ENCODE results near the gene HMG20A. TPM values are rescaled to one million over a fixed set of nuclear protein-coding genes. Genes with fewer than 3 reads are reported as not detected.

The HMG20A gene
- total RNA-seq (2022; extraction: Qiagen RNA extraction), result 24.0 to 30.6 TPM (median 28.6 TPM) in 5 replicates

GRCh38 chr15:77420610-77421369 lies at the start of gene HMG20A:
Gene HMG20A, plus strand, starts transcription at chr15:77420888. Its CDS starts 37,520 bp downstream, at chr15:77458408.

DNA sequence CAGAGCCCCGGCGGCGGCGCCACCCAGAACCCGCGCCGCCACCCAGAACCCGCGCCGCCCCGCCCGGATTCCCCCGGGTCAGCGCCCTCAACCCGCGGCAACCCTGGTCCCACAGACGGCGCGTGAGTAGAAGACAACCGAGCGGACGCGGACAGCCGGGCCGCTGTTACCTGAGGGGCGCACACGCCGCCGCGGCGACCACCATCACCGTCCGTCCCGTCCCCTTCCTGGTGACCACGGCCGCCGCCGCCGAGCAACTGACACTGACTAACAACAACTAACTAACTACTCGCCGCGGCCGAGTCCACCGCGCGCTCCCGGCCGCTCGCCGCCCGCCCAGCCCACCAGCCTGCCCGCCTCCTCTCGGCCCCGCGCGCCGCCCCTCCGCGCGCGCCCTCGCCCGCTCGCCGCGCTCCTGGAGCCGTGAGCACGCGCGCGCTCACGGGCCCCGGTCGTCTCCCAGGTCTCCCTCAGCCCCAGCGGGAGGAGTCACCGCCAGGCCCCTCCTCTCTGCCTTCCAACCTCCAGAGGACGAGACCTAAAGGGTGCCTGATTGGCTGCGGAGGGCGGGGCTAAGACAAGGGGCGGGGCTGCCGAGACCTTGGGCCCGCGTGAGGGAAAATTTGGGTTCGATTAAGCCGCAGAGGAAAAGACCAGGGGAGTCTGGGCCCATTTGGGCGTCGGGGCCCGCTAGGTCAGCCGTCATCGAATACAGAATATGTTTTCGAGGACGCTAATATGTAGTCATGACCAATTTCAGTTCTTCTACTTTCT lies 665 bp upstream of the HMG20A start, which contains the start of gene PEAK1:
TSS of gene PEAK1 (minus strand) at position 269 of the 774 bp plus-strand sequence. CDS start 238,178 bp downstream, outside the sequence.

Other genes with a start within 250 kb of the HMG20A start
- gene PEAK1, start 784 bp upstream of the HMG20A start, total RNA-seq (2022; extraction: Qiagen RNA extraction), result 6.0 to 10.4 TPM (median 9.2 TPM) in 5 replicates
- gene LINGO1, start 212.0 kb downstream of the HMG20A start, total RNA-seq (2022; extraction: Qiagen RNA extraction), result 8.5 to 13.7 TPM (median 9.8 TPM) in 5 replicates

All from A549 treated with CORT108297 at 1 μM for 4 hours (cell line).